Measurements from ENCODE around the gene KSR2. TPM values are rescaled to one million over a fixed set of nuclear protein-coding genes. Genes with fewer than 3 reads are reported as not detected.
A peak's percentile ranks its signal among the peaks of the same experiment; 100 is the strongest.

Gene KSR2
- total RNA-seq, 1 donor from 2014 or later: not detected

DNA sequence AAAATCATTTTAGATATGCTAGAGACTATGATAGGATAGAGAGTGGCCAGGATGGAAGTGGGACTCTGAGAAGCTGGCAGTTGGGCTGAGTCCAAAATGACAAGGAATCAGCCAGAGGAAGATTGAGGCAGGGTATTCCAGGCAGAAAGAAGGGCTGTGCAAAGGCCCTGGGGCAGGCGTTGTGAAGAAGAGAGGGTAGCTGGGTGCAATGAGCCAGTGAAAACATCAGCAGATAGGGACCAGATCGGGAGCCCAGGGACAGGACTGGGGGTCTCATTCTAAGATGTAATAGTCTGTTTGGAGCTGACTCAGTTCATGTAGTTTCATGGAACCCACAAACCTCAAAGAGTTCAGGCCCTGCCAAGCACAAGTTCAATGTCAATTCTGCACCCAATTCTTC is 126.6 kb downstream of the KSR2 start:
- H3K27ac Mint-ChIP-seq (ENCODE audit: unreplicated experiment): no peak overlapping the region
- peaks cover 7% of the 10 kb centered on the region for H3K9me3 Mint-ChIP-seq (ENCODE audit: low read depth)
- peaks cover 72% of the 10 kb centered on the region for H3K27me3 Mint-ChIP-seq (ENCODE audit: low read depth)
- TF ChIP-seq, protein P1, sequence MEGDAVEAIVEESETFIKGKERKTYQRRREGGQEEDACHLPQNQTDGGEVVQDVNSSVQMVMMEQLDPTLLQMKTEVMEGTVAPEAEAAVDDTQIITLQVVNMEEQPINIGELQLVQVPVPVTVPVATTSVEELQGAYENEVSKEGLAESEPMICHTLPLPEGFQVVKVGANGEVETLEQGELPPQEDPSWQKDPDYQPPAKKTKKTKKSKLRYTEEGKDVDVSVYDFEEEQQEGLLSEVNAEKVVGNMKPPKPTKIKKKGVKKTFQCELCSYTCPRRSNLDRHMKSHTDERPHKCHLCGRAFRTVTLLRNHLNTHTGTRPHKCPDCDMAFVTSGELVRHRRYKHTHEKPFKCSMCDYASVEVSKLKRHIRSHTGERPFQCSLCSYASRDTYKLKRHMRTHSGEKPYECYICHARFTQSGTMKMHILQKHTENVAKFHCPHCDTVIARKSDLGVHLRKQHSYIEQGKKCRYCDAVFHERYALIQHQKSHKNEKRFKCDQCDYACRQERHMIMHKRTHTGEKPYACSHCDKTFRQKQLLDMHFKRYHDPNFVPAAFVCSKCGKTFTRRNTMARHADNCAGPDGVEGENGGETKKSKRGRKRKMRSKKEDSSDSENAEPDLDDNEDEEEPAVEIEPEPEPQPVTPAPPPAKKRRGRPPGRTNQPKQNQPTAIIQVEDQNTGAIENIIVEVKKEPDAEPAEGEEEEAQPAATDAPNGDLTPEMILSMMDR (IDR thresholded peaks at IDR 0.05): no peak
- peaks cover 2% of the 10 kb centered on the region for H3K4me1 Mint-ChIP-seq (ENCODE audit: low read depth)
- no peak overlapping the region for H3K4me3 Mint-ChIP-seq (ENCODE audit: unreplicated experiment)
- DNase-seq (ENCODE audit: low spot score): no peak
- peaks cover 2% of the 10 kb centered on the region for H3K36me3 Mint-ChIP-seq (ENCODE audit: low read depth)

DNA sequence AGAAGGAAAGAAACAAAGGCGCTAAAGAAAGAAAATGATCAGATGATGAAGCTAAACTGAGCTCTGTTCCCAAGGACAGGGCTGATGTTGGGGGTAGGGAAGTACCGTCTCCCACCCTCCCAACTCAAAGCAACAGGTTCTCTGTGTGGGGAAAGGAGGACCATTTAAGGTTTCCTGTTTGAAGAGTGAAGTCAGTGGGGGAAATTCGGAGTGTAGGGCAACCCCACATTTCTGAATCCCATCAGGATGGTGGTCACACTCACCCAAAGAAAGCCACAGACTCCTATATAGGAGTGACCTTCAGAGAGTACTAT is 131.1 kb downstream of the KSR2 start:
- Mint-ChIP-seq H3K27me3 (ENCODE audit: low read depth) (peaks cover 35% of the 10 kb centered on the region), H3K9me3 (ENCODE audit: low read depth) (no peaks in the 10 kb centered on the region), H3K27ac (ENCODE audit: unreplicated experiment) (no peak overlapping the region), H3K36me3 (ENCODE audit: low read depth) (no peaks in the 10 kb centered on the region), H3K4me3 (ENCODE audit: unreplicated experiment) (no peak overlapping the region), H3K4me1 (ENCODE audit: low read depth) (peaks cover 13% of the 10 kb centered on the region)
- TF ChIP-seq, protein P1 (IDR thresholded peaks at IDR 0.05): no peak
- DNase-seq (ENCODE audit: low spot score): no peak

DNA sequence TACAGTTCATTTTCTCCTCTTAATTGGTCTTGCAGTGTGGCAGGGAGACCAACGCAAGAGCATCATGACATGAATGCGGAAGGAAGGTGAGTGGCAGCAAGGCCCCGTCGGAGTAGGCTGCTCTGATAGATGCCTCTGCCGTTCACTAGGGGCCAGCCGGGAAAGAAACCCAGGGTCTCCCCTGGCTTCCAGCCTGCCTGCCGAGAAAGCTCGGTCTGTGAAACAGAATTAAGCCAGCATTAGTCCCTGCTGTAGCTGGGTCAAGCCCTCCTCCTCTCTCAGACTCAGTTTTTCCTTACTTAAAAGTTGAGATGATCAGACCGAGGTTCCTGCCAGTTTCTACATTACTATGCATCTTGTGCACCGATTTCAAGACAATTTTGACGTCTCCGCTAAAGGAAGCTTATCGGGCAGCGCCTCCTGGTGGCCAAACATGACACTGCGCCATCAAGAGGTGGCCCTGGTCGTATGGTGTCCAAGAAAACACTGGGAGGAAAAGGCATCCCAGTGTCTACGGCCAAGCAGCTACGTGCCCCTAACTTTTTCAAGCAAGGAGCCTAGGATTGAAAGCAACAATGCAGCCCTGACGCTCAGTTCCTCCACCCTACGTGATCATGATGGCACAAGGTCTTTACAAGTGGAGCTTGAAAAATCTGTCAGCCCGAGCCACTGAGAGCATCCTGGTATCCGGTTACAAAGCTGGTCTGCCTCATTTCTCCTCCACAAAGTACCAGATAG is 131.6 kb downstream of the KSR2 start:
- Mint-ChIP-seq H3K9me3 (ENCODE audit: low read depth) (no peaks in the 10 kb centered on the region), H3K4me1 (ENCODE audit: low read depth) (peaks cover 13% of the 10 kb centered on the region), H3K36me3 (ENCODE audit: low read depth) (no peaks in the 10 kb centered on the region), H3K4me3 (ENCODE audit: unreplicated experiment) (no peak overlapping the region), H3K27me3 (ENCODE audit: low read depth) (peaks cover 31% of the 10 kb centered on the region), H3K27ac (ENCODE audit: unreplicated experiment) (no peak overlapping the region)
- TF ChIP-seq, protein P1 (IDR thresholded peaks at IDR 0.05): peak; percentile 99
- no peak for DNase-seq (ENCODE audit: low spot score)

DNA sequence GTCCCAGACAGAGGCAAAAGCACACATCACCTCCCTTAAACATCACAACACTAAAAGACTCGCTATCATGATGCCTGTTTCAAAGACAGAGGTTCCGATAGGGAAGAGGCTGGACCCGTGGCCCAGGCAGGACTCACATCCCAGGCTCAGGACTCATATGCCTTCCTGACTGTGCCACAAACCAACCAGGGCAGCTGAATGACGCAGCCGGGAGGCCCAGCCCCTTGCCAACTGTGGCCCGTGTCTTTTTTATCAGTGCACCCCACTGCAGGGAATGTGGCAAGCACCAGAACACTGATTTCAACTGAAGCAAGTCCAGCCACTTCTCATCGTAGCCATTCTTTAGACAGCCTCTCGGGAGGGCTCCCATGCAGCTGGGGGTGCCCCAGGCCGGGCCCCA is 132.3 kb downstream of the KSR2 start:
- DNase-seq (ENCODE audit: low spot score): no peak
- peaks cover 13% of the 10 kb centered on the region for H3K4me1 Mint-ChIP-seq (ENCODE audit: low read depth)

DNA sequence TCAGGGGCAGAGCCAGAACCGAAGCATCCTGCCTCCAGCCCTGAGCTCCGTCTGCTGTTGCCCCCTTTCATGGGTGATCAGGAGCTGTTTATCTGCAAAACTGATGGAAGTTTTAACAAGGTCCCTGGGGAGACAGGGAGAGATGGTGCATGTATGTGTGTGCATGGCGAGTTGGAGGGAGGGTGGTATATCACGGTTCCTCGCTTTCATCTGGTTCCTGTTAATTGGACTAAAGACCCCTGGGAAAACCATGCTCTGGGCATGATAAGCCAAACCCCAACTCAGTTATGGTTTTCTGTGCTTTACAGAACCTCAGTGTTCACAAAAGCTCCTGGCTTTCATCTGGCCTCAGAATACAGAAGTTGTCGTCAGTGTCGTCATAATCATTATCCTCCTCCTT is 133.6 kb downstream of the KSR2 start:
- TF ChIP-seq, protein P1 (IDR thresholded peaks at IDR 0.05): no peak
- no peak for DNase-seq (ENCODE audit: low spot score)

More for the DNA sequence above, 132.3 kb downstream of the KSR2 start:
- Mint-ChIP-seq H3K27me3 (ENCODE audit: low read depth) (peaks cover 25% of the 10 kb centered on the region), H3K27ac (ENCODE audit: unreplicated experiment) (no peak overlapping the region), H3K9me3 (ENCODE audit: low read depth) (no peaks in the 10 kb centered on the region), H3K36me3 (ENCODE audit: low read depth) (no peaks in the 10 kb centered on the region), H3K4me3 (ENCODE audit: unreplicated experiment) (no peak overlapping the region)
- TF ChIP-seq, protein P1 (IDR thresholded peaks at IDR 0.05): no peak

More for the DNA sequence above, 133.6 kb downstream of the KSR2 start:
- Mint-ChIP-seq H3K27ac (ENCODE audit: unreplicated experiment) (no peak overlapping the region), H3K4me1 (ENCODE audit: low read depth) (peaks cover 13% of the 10 kb centered on the region), H3K27me3 (ENCODE audit: low read depth) (peaks cover 20% of the 10 kb centered on the region), H3K9me3 (ENCODE audit: low read depth) (no peaks in the 10 kb centered on the region), H3K36me3 (ENCODE audit: low read depth) (no peaks in the 10 kb centered on the region), H3K4me3 (ENCODE audit: unreplicated experiment) (no peak overlapping the region)
